HG03066 (cell line): ENCODE results near the gene SNTB2.
"Not testable (repeated sequence)": the region's sequence is repeated elsewhere in the genome, so short reads cannot be mapped to it uniquely, and the experiment has no call there.

Experiments
- ATAC-seq: cut with Tn5 transposase; IDR thresholded peaks from one replicate; pipeline ENCODE4 v1.9.1; 2021; ENCODE audit warnings: low read depth; ENCODE audit not compliant: unreplicated experiment

The SNTB2 gene

GRCh38 chr16:69277413-69277812 lies 90.4 kb downstream of the SNTB2 start:
- no peak for ATAC-seq

GRCh38 chr16:69283851-69284250 lies 96.9 kb downstream of the SNTB2 start:
- ATAC-seq: no peak

DNA sequence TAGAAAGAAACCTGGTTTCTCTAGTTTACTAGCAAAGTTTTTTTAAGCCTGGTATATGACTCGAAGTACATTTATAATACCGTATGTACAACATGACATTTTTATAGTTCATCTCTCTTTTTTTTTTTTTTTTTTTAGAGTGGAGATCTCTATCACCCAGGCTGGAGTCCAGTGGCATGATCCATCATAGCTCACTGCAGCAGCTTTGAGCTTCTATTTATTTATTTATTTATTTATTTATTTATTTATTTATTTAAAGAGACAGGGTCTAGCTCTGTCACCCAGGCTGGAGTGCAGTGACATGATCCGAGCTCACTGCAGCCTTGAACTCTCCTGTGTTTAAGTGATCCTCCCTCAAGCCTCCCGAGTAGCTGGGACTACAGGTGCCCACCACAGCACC lies 98.3 kb downstream of the SNTB2 start:
- ATAC-seq: no peak

DNA sequence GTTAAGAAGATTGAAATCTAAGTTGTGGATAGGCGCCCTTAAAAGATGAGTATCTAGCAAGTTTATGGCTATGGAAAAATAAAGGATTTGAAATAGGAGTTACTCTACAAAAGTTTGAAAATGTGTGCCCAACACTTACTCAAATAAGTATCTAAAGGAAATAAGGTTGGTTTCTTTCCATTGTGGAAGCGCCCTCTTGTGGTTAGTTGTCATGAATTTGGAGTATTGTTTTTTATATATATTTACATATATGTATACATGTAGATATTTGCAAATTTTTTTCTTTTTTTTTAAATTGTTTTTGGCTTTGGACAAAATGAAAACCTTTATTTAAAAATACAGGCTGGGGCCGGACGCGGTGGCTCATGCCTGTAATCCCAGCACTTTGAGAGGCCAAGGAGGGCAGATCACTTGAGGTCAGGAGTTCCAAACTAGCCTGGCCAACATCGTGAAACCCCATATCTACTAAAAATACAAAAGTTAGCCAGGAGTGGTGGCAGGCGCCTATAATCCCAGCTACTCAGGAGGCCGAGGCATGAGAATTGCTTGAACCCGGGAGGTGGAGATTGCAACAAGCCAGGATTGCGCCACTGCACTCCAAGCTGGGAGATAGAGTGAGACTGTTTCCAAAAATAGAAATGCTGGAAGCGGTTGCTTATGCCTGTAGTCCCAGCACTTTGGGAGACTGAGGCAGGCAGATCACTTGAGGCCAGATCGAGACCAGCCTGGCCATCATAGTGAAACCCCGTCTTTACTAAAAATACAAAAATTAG lies 100.2 kb downstream of the SNTB2 start:
- ATAC-seq: no peak

DNA sequence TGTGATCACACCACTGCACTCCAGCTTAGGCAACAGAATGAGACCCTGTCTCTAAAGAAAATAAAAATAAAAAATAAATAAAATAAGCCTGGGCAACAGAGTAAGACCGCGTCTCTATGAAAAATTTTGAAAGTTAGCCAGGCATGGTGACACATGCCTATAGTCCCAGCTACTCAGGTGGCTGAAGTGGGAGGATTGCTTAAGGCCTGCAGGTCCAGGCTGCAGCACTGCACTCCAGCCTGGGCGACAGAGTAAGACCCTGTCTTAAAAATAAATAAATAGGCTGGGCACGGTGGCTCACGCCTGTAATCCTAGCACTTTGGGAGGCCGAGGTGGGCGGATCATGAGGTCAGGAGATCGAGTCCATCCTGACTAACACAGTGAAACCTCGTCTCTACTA lies 104.7 kb downstream of the SNTB2 start:
- not testable (repeated sequence) for ATAC-seq

DNA sequence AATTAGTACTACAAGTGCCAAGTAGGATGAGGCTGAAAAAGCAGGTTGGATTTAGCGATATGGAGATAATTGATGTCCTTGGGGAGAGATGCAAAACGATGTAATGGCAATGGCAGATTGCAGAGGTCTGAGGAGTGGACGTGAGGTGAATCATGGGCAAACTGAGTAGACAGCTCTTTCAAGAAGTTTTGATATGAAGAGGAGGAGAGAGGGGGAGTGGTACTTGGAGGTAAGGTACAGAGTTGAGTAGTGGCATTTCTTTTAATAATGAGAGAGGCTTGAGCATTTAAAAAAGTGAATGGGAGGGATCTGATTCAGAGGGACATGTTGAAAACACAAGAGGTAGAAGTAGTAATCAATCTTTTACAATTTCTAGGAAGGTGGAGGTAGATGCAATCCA lies 106.4 kb downstream of the SNTB2 start:
- no peak for ATAC-seq

GRCh38 chr16:69294051-69294450 lies 107.1 kb downstream of the SNTB2 start:
- no peak for ATAC-seq

- ATAC-seq: not testable (repeated sequence)
Measured at GRCh38 chr16:69296771-69297170, 109.8 kb downstream of the SNTB2 start.

GRCh38 chr16:69298261-69298660 lies 111.3 kb downstream of the SNTB2 start:
- no peak for ATAC-seq

- no peak for ATAC-seq
Measured at GRCh38 chr16:69301187-69301586, 114.2 kb downstream of the SNTB2 start.

- no peak for ATAC-seq
Measured at GRCh38 chr16:69301861-69302260, 114.9 kb downstream of the SNTB2 start.

GRCh38 chr16:69302301-69302700 lies 115.3 kb downstream of the SNTB2 start:
- no peak for ATAC-seq

- no peak for ATAC-seq
Measured at GRCh38 chr16:69306031-69306430, 119.1 kb downstream of the SNTB2 start.

DNA sequence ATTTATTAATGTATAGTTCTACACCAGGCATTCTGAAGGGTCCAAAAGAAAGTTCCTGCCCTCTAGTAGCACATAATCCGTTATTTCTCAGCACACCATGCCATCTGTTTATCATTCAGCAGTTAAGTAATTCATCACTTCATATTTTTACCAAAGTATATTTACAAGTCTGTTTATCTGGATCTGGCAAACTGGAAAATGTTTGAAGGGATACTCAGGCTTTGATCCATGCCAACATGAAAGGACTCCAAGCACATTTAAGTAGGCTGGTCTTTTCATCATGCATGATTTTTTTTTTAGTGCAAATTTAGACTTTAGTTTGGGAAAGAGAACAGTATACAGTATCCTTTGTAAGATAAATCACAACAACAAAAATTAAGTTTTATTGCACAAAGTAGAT lies 120.1 kb downstream of the SNTB2 start:
- ATAC-seq: no peak

- ATAC-seq: no peak
Measured at GRCh38 chr16:69307856-69308255, 120.9 kb downstream of the SNTB2 start.

DNA sequence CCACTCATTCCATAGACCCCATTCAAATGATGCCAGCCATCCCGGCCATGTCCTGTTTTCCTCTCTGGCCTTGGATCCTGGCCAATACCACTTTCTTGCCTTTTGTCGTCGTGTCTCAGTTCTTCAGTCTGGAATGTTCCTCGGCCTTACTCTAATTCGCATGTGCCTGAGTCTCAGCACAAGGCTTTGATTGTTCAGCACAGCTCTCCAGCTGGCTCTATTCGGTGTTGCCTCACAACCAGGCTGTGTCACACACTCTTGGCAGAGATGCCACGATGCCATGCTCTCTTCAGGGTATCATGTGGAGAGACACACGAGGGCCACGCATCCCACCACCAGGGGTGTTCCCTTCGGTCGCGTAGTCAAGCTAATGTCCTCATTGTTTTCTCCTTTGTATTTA lies 122.4 kb downstream of the SNTB2 start:
- no peak for ATAC-seq

DNA sequence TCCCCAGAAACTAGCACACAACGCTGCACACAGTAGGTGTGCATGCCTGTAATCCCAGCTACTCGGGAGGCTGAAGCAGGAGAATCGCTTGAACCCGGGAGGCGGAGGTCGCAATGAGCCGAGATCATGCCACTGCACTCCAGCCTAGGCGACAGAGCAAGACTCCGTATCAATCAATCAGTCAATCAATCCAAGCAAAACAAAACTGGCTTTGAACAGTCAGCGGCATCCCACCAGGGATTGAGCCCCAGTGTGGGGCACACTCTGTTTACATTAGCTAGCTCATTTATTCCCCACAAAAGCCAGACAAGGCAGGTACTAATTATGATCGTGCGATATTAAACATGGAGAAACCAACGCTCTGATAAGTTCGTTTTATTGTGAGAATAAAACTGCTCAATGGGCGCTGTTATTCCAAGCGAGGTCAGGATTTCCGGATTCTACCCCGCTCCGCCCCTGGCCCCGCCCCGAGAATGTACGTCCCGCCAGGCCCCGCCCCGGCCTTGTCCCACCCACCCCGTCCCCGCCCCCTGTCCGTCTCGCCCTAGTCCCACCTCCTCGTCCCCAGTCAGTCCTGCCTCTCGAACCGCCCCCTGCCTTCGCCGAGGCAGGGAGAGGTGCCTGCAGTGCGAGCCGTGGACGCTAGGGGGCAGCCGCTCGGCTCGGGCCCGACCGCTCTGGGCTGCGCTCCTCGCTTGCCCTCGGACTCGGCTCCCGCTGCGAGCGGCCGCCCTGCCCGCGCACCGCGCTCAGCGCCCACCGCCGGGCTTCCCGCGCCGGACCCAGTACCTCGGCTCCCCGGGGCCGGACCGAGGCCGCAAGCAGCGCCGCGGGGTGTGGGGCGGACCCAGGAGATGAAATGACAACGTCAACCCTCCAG lies 123.9 kb downstream of the SNTB2 start, which contains the start of gene VPS4A:
Gene VPS4A (plus strand): TSS at position 698 of the 880 bp plus-strand sequence. CDS start 162 bp downstream, at position 860.
- ATAC-seq: peak; percentile 92

DNA sequence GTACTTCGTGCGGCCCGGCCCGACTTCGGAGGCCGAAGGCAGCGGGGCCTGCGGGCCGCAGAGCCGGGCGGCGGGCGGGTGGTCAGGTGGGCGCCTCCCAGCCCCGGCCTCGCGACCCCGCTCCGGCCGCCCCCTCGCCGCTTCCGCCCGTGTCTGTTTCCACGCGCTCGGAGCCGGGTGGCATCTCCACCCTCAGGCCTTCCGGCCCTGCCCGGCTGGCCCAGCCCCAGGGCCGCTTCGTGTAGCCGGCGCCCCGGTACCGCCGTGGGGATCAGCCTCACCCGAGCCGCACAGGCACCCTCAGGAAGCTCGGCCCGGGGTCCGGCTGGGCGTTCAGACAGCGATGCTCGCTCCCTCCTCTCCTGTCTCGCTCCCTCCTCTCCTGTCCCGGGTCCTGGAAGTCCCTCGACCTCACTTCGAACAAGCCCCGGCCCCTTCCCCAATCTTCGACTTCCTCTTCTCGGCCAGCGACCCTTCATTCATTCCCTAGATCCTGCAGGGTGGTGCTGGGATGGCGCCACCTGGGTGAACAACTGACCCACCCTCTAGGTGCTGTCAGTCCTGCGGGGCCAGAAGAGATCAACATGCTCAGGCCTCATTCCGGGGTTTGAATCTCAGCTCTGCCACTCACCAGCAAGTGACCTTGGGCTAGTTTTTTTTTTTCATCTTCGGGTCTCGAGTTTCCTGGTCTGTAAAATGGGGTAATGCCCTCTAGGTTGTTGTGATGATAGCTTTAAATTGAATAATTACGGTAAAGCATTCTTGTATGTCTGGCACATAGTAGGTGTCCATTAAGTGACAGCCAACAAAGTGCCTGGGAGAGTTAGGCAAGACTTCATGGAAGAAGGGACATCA lies 124.8 kb downstream of the SNTB2 start:
- peak; percentile 45 for ATAC-seq

- no peak for ATAC-seq
Measured at GRCh38 chr16:69313469-69313868, 126.5 kb downstream of the SNTB2 start.

GRCh38 chr16:69314534-69314933 lies 127.6 kb downstream of the SNTB2 start:
- no peak for ATAC-seq
